GM12801 (cell line): ENCODE measurements around the gene SORCS3.

Experiments
- CTCF ChIP-seq: IDR thresholded peaks from one replicate; pipeline ENCODE4 v1.5.1; 2011; ENCODE audit warnings: control low read depth; ENCODE audit not compliant: insufficient read length; ENCODE audit errors: extremely low read depth

SORCS3 gene

GRCh38 chr10:105094048-105094447 lies 453.0 kb downstream of the SORCS3 start:
- TF ChIP-seq CTCF, result no peak

GRCh38 chr10:105096316-105096715 lies 455.2 kb downstream of the SORCS3 start:
- TF ChIP-seq CTCF, result no peak

GRCh38 chr10:105102977-105103376 lies 461.9 kb downstream of the SORCS3 start:
- no peak for TF ChIP-seq CTCF

- no peak for TF ChIP-seq CTCF
Measured at GRCh38 chr10:105104297-105104696, 463.2 kb downstream of the SORCS3 start.

GRCh38 chr10:105109164-105109563 lies 468.1 kb downstream of the SORCS3 start:
- no peak for TF ChIP-seq CTCF

- TF ChIP-seq CTCF, result no peak
Measured at GRCh38 chr10:105112862-105113261, 471.8 kb downstream of the SORCS3 start.

- TF ChIP-seq CTCF, result no peak
Measured at GRCh38 chr10:105113666-105114065, 472.6 kb downstream of the SORCS3 start.

GRCh38 chr10:105121743-105122142 lies 480.7 kb downstream of the SORCS3 start:
- no peak for TF ChIP-seq CTCF
